ENCODE data around the gene PICALM. TPM values are rescaled to one million over a fixed set of nuclear protein-coding genes. Genes with fewer than 3 reads are reported as not detected.

PICALM gene
- total RNA-seq, 4 donors from 2014 or later: 148 to 244 (median 221) TPM

- no peaks in the 10 kb centered on the region for H3K9me3 ChIP-seq
- H3K36me3 ChIP-seq: no peaks in the 10 kb centered on the region
- intact Hi-C loops (cut with DNase I; ENCODE audit: low total_unique reads) (no loop called here), in situ Hi-C loops (cut with MboI; ENCODE audit: low pct_ligation_motif_present in 1 of 4, low pct_unique_long_range_greater_than_20kb in 1 of 4, low sequenced_read_pairs in 3 of 4) (no loop called here)
- no peak for TF ChIP-seq POLR2AphosphoS5 (IDR thresholded peaks at IDR 0.05)
- H3K4me1 ChIP-seq: peaks cover 0 to 7% (median 0%) of the 10 kb centered on the region in 4 donors
- no peak for DNase-seq
- no peak overlapping the region for H3K4me3 ChIP-seq
- no peak overlapping the region for H3K27ac ChIP-seq
- 69 to 76% methylated on average over 4 of the region's 4 CpGs for WGBS, 2 donors (ENCODE audit: low coverage in 1 of 2)
- H3K27me3 ChIP-seq: no peaks in the 10 kb centered on the region
These were observed 149.7 kb downstream of the PICALM start for GRCh38 chr11:85918910-85919794.

DNA sequence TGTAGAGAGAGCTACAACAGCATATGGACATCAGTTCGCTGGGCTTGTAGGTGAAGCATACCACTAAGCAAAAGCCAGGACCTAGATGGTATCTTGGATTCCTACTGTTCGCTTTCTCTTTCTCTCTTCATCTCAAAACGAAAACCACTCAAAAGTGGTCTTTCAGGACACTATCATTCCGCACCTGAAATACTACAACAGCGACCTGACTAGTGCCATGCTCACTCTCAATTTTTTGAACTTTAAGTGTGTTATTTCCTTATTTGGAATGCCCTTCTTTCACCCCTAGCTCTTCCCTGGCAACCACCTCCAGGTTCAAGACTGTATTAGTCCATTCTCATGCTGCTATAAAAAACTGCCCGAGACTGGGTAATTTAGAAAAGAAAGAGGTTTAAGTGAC lies 154.5 kb downstream of the PICALM start:
- H3K27me3 ChIP-seq: no peaks in the 10 kb centered on the region
- intact Hi-C loops (cut with DNase I; ENCODE audit: low total_unique reads) (no loop called here), in situ Hi-C loops (cut with MboI; ENCODE audit: low pct_ligation_motif_present in 1 of 4, low pct_unique_long_range_greater_than_20kb in 1 of 4, low sequenced_read_pairs in 3 of 4) (no loop called here)
- H3K4me3 ChIP-seq: no peak overlapping the region
- no peaks in the 10 kb centered on the region for H3K36me3 ChIP-seq
- 90 to 92% methylated on average over 2 to 6 of the region's 6 CpGs for WGBS, 2 donors (ENCODE audit: low coverage in 1 of 2)
- no peak for DNase-seq
- no peak overlapping the region for H3K27ac ChIP-seq
- no peaks in the 10 kb centered on the region for H3K9me3 ChIP-seq
- no peak for TF ChIP-seq POLR2AphosphoS5 (IDR thresholded peaks at IDR 0.05)
- TF ChIP-seq, protein P1, sequence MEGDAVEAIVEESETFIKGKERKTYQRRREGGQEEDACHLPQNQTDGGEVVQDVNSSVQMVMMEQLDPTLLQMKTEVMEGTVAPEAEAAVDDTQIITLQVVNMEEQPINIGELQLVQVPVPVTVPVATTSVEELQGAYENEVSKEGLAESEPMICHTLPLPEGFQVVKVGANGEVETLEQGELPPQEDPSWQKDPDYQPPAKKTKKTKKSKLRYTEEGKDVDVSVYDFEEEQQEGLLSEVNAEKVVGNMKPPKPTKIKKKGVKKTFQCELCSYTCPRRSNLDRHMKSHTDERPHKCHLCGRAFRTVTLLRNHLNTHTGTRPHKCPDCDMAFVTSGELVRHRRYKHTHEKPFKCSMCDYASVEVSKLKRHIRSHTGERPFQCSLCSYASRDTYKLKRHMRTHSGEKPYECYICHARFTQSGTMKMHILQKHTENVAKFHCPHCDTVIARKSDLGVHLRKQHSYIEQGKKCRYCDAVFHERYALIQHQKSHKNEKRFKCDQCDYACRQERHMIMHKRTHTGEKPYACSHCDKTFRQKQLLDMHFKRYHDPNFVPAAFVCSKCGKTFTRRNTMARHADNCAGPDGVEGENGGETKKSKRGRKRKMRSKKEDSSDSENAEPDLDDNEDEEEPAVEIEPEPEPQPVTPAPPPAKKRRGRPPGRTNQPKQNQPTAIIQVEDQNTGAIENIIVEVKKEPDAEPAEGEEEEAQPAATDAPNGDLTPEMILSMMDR (IDR thresholded peaks at IDR 0.05): no peak
- no peaks in the 10 kb centered on the region for H3K4me1 ChIP-seq

DNA sequence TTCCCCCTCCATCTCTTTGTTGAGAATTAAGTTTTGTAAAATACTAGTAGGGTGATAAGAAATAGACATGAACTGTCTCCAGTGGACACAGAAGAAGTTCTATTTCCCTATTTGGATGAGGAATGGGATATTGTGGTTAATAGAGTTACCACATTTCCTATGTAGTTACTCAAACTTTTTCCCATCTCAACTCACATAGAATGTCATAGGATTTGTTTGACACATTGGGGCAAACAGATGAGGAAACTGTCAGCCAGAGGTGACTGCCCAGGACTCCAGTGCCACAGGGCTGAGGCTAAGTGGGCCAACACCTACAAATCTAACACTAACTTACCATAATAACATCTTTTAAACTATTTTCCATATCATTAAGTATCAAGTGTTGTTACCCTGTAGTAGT lies 155.4 kb downstream of the PICALM start:
- H3K27me3 ChIP-seq: no peaks in the 10 kb centered on the region
- H3K4me1 ChIP-seq: no peaks in the 10 kb centered on the region
- no peak for TF ChIP-seq POLR2A (IDR thresholded peaks at IDR 0.05)
- TF ChIP-seq POLR2AphosphoS5 (IDR thresholded peaks at IDR 0.05): no peak
- no peak for TF ChIP-seq EP300 (IDR thresholded peaks at IDR 0.05; ENCODE audit: low read depth)
- TF ChIP-seq, protein P1 (IDR thresholded peaks at IDR 0.05): no peak
- no peak for DNase-seq
- H3K27ac ChIP-seq: no peak overlapping the region
- H3K4me3 ChIP-seq: no peak overlapping the region
- in situ Hi-C loops (cut with MboI; ENCODE audit: low pct_ligation_motif_present in 1 of 4, low pct_unique_long_range_greater_than_20kb in 1 of 4, low sequenced_read_pairs in 3 of 4) (no loop called here), intact Hi-C loops (cut with DNase I; ENCODE audit: low total_unique reads) (no loop called here)
- H3K9me3 ChIP-seq: no peaks in the 10 kb centered on the region
- H3K36me3 ChIP-seq: no peaks in the 10 kb centered on the region

DNA sequence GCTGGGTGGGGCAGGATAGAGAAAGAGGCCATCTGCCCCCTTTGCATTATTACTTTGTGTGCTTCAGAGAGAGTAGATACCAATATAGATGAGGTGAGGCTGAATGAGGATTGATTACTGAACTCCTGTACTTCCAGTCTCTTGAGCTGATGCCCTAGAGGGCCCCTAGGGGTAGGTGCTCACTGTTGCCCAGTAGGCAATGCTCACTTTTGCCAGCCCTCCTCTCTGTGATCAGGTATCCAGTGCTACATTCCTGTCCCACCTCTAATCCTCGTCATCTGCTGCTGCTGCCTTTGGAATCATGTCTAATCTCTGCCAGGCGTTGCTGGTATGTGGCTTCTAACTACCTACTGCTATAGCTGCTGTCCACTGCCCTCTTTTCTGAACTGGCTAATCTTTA lies 156.5 kb downstream of the PICALM start:
- H3K9me3 ChIP-seq: no peaks in the 10 kb centered on the region
- 73 to 79% methylated on average over 2 of the region's 2 CpGs for WGBS, 2 donors (ENCODE audit: low coverage in 1 of 2)
- intact Hi-C loops (cut with DNase I; ENCODE audit: low total_unique reads) (no loop called here), in situ Hi-C loops (cut with MboI; ENCODE audit: low pct_ligation_motif_present in 1 of 4, low pct_unique_long_range_greater_than_20kb in 1 of 4, low sequenced_read_pairs in 3 of 4) (no loop called here)
- no peaks in the 10 kb centered on the region for H3K4me1 ChIP-seq
- no peak overlapping the region for H3K27ac ChIP-seq
- TF ChIP-seq POLR2AphosphoS5 (IDR thresholded peaks at IDR 0.05) (no peak), EP300 (IDR thresholded peaks at IDR 0.05; ENCODE audit: low read depth) (no peak), POLR2A (IDR thresholded peaks at IDR 0.05) (no peak)
- TF ChIP-seq, protein P1 (IDR thresholded peaks at IDR 0.05): no peak
- H3K4me3 ChIP-seq: no peak overlapping the region
- no peaks in the 10 kb centered on the region for H3K27me3 ChIP-seq
- DNase-seq: no peak
- H3K36me3 ChIP-seq: no peaks in the 10 kb centered on the region

Other genes with a start within 250 kb of the PICALM start
- not detected for gene CCDC83, start 213.7 kb downstream of the PICALM start, total RNA-seq
- gene EED, start 175.7 kb upstream of the PICALM start, total RNA-seq: 10 to 100 TPM in 3 of 4 donors, 1 to 10 TPM in 1; 2.8 to 43.5 (median 23.5) TPM
- 10 to 100 TPM in 3 of 4 donors, 1 to 10 TPM in 1; 2.2 to 18.7 (median 14.8) TPM for gene HIKESHI, start 233.2 kb upstream of the PICALM start, total RNA-seq